IMR-90 (cell line): ENCODE measurements around the gene ZNF48.

Source experiments
- BHLHE40 ChIP-seq: fragments of 150-350 bp; IDR thresholded peaks from 2 replicates; pipeline ENCODE4 v1.6.1; 2016; ENCODE audit warnings: mild to moderate bottlenecking, low read depth, low read length
- CEBPB ChIP-seq: IDR thresholded peaks from 2 replicates; pipeline ENCODE4 v1.6.1; 2012; ENCODE audit warnings: low read depth, low read length, improper control_type of control experiment
- CHD1 ChIP-seq: IDR thresholded peaks from 2 replicates; pipeline ENCODE4 v1.6.1; 2012; ENCODE audit warnings: low read depth, low read length, improper control_type of control experiment
- CTCF ChIP-seq: conservative IDR thresholded peaks from 2 replicates; pipeline ENCODE4 v1.5.1; 2012; ENCODE audit warnings: mild to moderate bottlenecking, low read depth, low read length, improper control_type of control experiment
- ELK1 ChIP-seq: fragments of 150-350 bp; IDR thresholded peaks from 2 replicates; pipeline ENCODE4 v1.6.1; 2016; ENCODE audit warnings: low read depth, mild to moderate bottlenecking, low read length, moderate library complexity, borderline replicate concordance
- MAFK ChIP-seq: IDR thresholded peaks from 2 replicates; pipeline ENCODE4 v1.6.1; 2012; ENCODE audit warnings: low read depth, low read length, improper control_type of control experiment
- MAZ ChIP-seq: IDR thresholded peaks from 2 replicates; pipeline ENCODE4 v1.6.1; 2012; ENCODE audit warnings: low read depth, mild to moderate bottlenecking, low read length, improper control_type of control experiment, moderate library complexity, borderline replicate concordance
- NFE2L2 ChIP-seq: fragments of 150-350 bp; IDR thresholded peaks from 2 replicates; pipeline ENCODE4 v1.6.1; 2016; ENCODE audit warnings: low read depth, mild to moderate bottlenecking, low read length
- POLR2A ChIP-seq: IDR thresholded peaks from 2 replicates; pipeline ENCODE4 v1.6.1; 2012; ENCODE audit warnings: mild to moderate bottlenecking, low read depth, low read length
- RCOR1 ChIP-seq: IDR thresholded peaks from 2 replicates; pipeline ENCODE4 v1.6.1; 2012; ENCODE audit warnings: mild to moderate bottlenecking, low read length, improper control_type of control experiment; ENCODE audit not compliant: insufficient replicate concordance
- RFX5 ChIP-seq: IDR thresholded peaks from 2 replicates; pipeline ENCODE4 v1.8.0; 2012; ENCODE audit warnings: low read depth, mild to moderate bottlenecking, low read length, moderate library complexity
- SMC3 ChIP-seq: fragments of 150-350 bp; IDR thresholded peaks from 2 replicates; pipeline ENCODE4 v1.6.1; 2016; ENCODE audit warnings: low read depth, mild to moderate bottlenecking, antibody characterized with exemption, low read length, moderate library complexity
- USF2 ChIP-seq: fragments of 150-350 bp; IDR thresholded peaks from 2 replicates; pipeline ENCODE4 v1.6.1; 2017; ENCODE audit warnings: mild to moderate bottlenecking, antibody characterized with exemption, low read length, low read depth

- TF ChIP-seq CTCF (no peak), CEBPB (peak; percentile 64; the same call in 1 of the 2 replicates), ELK1 (no peak), MAFK (no peak), SMC3 (0 out of 2 replicates have a peak, but pooled peaks have one; percentile 9), RFX5 (no peak), NFE2L2 (no peak), POLR2A (peak; percentile 57; the same call in 1 of the 2 replicates), RCOR1 (no peak), BHLHE40 (no peak), USF2 (no peak), CHD1 (no peak), MAZ (peak; percentile 51; the same call in 1 of the 2 replicates)
These were observed 27.0 kb upstream of the ZNF48 start for GRCh38 chr16:30368122-30368791.
